HG02884 (cell line): Measurements from ENCODE around the gene SLC31A1.
A peak's percentile ranks its signal among the peaks of the same experiment; 100 is the strongest.
"Not testable (repeated sequence)": the region's sequence is repeated elsewhere in the genome, so short reads cannot be mapped to it uniquely, and the experiment has no call there.

ENCODE experiments used
- ATAC-seq: cut with Tn5 transposase; IDR thresholded peaks from one replicate; pipeline ENCODE4 v1.9.1; 2021; ENCODE audit warnings: mild to moderate bottlenecking, moderate library complexity; ENCODE audit not compliant: unreplicated experiment

Gene SLC31A1

DNA sequence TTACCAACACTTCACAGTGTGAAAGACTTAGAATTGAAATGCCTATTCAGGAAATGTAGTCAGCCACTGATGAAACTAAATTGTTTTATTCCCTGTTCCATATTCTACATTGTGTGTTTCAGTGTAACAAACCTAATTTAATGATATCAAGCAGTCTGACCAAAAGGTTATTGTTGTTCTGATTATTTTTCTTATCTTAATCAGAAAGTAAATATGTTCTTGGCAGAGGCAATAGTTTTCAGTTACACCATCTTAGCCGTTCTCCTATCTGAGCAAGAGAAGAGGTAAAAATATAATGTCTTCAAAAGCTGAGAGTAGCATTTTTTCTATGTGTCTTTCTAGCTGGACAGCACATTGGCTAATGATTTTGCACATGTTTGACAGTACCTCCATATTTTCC is 36.9 kb downstream of the SLC31A1 start:
- no peak for ATAC-seq

- no peak for ATAC-seq
Measured at GRCh38 chr9:113261917-113262671, 40.8 kb downstream of the SLC31A1 start.

DNA sequence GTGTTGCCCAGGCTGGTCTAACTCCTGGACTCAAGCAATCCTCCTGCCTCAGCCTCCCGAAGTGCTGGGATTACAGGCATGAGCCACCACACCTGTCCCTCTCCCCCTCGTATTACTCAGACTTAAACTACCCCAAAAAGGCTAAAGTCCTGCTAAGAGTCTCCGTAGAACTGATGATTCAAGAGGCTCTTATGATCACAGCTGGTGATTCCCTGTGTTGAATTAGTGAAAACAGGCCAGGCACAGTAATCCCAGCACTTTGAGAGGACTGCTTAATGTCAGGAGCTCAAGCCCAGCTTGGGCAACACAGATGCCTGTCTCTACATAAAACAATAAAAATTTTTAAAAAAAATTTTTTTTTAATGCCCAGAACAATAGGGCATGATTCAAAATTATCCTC is 44.8 kb downstream of the SLC31A1 start:
- no peak for ATAC-seq

DNA sequence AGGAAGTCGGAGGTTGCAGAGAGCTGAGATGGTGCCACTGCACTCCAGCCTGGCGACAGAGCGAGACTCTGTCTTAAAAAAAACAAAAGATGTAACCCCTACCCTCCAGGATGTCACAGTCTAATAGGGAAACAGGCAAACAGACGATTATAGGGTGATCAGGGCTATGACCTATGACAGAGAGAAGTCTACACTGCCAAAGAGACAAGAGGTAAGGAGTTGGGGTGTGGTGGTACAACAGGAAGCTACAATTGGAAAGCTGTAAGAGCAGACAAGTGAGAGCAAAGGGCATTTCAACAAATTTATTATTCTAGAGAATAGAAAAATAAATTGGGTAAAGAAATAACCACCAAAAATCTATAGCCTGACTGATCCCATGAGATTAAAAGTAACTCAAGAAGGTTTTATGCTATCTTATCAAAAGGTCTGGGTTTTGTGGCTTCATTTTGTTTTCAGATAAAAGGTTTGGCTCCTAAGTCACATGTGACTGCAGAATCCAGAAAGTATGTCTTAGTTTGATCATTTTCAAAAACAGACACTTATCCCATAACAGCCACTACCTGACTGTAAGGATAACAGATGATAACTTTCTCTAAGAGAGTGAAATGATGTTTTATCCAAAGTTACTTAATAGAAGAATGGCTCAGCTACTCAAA is 46.7 kb downstream of the SLC31A1 start:
- no peak for ATAC-seq

GRCh38 chr9:113269355-113269754 is 48.0 kb downstream of the SLC31A1 start:
- no peak for ATAC-seq

DNA sequence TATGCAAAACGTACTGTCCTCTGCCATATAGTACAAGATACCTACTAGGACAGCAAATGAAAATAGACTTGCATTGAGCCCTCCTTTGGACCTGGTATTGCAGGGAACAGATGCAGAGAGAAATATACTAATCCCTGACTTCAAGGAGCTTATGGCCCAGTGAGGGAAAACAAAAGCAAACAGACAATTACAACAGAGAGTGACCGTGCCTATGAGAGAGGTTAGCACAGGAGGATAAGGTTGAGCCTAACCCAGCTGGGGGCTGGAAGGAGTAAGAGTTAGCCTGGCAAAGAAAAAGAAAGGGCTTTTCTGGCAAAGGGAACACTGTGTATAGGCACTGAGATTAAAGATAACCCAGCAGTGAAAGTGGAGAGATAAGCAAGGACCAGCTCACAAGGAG is 48.5 kb downstream of the SLC31A1 start:
- no peak for ATAC-seq

DNA sequence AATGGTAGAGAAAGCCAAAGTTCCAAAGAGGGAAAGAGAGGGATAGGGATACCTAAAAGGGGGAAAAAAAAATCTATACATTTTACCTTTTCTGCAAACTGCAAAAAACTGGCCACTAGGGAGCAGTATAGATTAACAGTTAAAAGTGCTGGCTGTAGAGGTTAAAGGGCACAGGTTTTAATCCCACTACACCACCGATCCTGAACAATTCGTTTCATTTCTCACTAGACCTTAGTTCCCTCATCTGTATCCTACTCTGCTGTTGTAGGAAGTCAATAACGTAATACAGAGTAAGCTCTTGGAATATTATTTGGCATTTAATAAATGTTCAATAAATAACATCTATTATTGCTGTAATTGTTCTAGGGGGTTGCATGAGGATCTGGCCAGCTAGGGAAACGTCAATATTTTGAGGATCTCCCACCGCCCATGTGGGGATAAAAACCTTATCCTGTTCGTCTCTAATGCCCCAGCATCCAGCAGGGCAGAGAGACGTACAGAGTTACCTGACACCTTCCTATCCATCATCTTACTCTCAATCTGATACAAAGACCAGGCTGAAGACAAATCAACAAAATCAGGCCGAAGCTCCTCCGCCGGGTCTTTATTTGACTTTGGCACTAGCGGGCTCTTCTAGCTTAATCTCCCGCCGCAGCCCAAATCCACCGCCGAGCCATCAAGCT is 53.3 kb downstream of the SLC31A1 start:
- peak; percentile 5 for ATAC-seq

DNA sequence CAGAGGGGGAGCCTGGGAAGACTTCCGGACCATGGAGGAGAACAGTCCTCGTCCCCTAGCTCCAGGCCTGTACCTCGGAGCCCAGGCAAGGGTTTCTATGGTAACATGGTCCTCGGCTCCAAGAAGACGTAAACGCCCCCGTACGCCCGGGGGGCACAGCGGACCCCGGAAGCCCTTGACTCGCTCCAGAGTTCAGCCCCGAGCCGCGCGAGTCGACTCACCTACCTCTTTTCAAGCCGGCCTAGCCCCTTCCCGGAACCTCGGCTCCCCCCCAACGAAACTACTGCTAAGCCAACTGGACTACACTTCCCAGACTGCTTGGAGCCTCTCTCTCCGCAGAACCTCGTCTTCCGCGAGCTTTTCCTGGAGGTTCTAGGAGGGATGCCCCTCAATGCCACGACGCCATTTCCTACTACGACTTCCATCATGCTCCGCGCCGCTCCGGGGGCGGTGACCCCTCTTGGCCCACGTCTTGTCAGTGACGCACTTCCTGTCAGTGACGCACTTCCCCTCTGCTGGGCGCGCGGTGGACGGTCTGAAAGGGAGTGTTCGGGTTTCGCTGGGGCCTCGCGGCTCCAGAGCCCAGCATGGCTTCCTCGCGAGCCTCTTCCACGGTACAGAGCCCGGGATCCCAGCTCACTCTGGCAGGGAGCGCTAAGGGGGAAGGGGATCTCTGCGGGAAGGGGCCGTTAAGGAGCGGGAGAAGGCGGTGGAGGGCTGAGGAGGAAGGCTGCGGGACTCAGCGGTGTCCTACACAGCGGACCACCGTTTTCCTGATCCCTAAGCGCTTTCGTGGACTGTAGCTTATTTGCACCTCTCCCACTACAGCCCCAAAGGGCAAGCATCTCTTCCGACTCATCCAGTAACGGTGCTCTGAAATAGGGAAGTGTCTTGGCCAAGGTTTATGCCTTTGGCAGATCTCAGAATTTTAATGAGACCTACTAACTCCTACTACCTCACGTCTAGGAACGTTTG is 54.1 kb downstream of the SLC31A1 start, which contains the start of the genes CDC26 and PRPF4:
Gene CDC26 (minus strand): TSS at position 416 of the 975 bp plus-strand sequence. CDS start 3,065 bp downstream, outside the sequence.
Gene PRPF4 (plus strand): TSS at position 502 of the 975 bp plus-strand sequence. CDS start 86 bp downstream, at position 588.
- ATAC-seq = peak; percentile 97

DNA sequence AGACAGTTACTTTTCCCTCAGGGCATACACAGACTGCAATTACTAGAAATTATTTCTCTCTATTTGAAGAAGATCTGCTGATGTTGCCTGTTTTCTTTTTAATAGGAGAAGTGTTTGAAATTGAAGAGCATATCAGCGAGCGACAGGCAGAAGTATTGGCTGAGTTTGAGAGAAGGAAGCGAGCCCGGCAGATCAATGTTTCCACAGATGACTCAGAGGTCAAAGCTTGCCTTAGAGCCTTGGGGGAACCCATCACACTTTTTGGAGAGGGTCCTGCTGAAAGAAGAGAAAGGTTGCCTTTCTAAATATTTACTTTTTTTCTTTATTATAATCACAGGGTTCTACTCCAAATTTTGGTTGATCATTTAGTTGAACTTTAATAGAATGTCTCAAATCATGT is 57.5 kb downstream of the SLC31A1 start:
- no peak for ATAC-seq

GRCh38 chr9:113281356-113281755 is 60.0 kb downstream of the SLC31A1 start:
- no peak for ATAC-seq

DNA sequence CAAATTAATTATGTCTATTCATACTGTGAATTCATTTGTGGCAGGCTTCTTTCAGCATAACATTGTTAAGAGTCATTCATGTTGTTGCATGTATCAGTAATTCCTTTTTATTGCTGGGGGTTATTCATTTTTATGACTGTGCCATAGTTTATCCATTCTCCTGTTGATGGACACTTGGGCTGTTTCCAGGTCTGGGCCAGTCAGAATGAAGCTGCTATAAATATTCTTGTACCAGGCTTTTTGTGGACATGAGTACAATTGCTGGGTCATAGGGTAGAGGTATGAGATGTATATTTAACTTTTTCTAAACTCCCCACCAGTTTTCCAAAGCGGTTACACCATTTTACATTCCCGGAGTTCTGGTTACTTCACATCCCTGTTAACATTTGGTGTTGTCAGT is 67.7 kb downstream of the SLC31A1 start:
- ATAC-seq = no peak

DNA sequence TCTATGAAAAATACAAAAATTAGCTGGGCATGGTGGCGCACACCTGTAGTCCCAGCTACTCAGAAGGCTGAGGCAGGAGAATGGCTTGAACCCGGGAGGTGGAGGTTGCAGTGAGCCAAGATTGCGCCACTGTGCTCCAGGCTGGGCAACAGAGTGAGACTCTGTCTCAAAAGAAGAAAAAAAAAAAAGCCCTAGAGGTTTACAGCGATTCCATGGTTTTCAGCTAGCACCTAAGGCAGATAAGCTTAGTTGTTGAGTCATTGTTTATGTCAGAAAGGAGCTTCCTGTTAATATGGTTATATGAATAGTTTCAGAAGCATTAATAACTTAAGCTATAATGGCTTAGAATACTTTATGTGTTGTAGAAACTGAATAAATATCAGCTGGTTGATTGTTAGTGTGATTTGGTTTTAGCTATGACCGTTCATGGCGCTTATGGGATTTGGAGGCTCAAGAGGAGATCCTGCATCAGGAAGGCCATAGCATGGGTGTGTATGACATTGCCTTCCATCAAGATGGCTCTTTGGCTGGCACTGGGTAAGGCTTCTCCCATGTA is 68.8 kb downstream of the SLC31A1 start:
- no peak for ATAC-seq

DNA sequence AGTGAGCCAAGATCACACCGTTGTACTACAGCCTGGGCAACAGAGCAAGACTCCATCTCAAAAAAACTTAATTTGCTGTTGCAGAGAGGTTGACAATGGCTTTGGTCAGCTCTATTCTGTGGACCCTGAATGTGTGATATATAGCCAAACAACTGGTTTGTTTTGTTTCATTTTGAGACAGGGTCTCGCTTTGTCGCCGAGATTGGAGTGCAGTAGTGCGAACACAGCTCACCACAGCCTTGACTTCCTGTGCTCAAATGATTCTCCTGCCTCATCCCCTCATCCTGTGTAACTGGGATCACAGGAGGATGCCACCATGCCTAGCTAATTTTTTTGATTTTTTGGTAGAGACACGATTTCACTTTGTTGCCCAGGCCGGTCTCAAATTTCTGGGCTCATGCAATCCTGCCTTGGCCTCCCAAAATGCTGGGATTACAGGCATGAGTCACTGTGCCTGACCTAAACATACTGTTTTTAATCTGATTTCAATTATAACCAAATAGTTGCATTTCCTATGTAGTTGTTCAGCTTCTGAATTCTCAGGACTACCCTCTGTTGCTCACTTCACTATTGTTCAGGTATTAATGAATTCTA is 72.0 kb downstream of the SLC31A1 start:
- ATAC-seq = no peak

DNA sequence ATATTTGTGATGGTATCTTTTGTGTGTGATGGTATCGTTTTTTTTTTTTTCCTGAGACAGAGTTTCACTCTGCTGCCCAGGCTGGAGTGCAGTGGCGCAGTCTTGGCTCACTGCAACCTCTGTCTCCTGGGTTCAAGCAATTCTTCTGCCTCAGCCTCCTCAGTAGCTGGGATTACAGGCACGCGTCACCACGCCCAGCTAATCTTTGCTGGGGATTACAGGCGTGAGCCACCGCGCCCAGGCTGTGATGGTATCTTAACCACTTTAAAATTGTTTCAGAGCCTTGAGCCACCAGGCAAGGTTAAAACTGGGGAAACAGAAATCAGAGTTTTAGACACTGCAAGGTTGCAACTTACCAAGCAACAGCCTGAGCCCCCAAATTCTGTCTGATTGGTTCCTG is 74.9 kb downstream of the SLC31A1 start:
- not testable (repeated sequence) for ATAC-seq

GRCh38 chr9:113296796-113297558 is 75.6 kb downstream of the SLC31A1 start:
- no peak for ATAC-seq

- no peak for ATAC-seq
Measured at GRCh38 chr9:113298311-113298710, 77.0 kb downstream of the SLC31A1 start.

- ATAC-seq = no peak
Measured at GRCh38 chr9:113298924-113299770, 77.8 kb downstream of the SLC31A1 start.

- ATAC-seq = no peak
Measured at GRCh38 chr9:113299800-113300292, 78.5 kb downstream of the SLC31A1 start.
